Measurements from ENCODE around the gene OR14K1. TPM values are rescaled to one million over a fixed set of nuclear protein-coding genes. Genes with fewer than 3 reads are reported as not detected.
"Not testable (repeated sequence)": the region's sequence is repeated elsewhere in the genome, so short reads cannot be mapped to it uniquely, and the experiment has no call there.

OR14K1 gene
- total RNA-seq, 5 donors from 2014 or later (not counting 1 experiment from before 2014, with no cell fraction given) = not detected

DNA sequence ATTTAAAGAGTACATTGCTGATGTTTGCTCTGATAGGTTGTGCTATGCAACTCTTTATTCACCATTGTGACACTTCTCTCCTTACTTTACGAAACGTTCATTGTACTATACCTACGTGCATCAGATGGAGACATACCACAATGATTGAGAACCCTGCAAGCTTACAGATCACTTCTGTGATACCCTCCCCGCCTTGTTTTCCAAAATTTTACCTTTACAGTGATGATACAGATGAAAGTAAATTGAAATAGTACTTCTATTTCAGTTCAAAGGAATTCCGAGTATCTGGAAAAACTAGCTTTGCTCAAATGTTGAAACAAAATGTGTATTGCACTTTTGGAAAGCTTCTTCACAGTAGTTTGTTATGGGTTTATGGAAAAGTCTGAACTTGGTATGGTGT is 3.3 kb downstream of the OR14K1 start:
- DNase-seq (no peak), ATAC-seq (replicated peaks in 1 of 4) (no peak)
- Mint-ChIP-seq H3K36me3 (no peaks in the 10 kb centered on the region), H3K27me3 (no peaks in the 10 kb centered on the region), H3K4me3 (no peak overlapping the region), H3K9me3 (peaks cover 0 to 2% (median 0%) of the 10 kb centered on the region in 3 donors), H3K4me1 (no peaks in the 10 kb centered on the region), H3K27ac (no peak overlapping the region)
- ChIA-PET CTCF (no interaction called here), POLR2A (no interaction called here)
- Histone ChIP-seq H3K4me3 (ENCODE audit: control insufficient read depth in 1 of 2, extremely low read depth in 1 of 2, low read length in 1 of 2) (no peak overlapping the region), H3K9me3 (no peaks in the 10 kb centered on the region), H3K36me3 (ENCODE audit: control insufficient read depth in 2 of 2, extremely low read depth in 1 of 2, insufficient read depth in 1 of 2, low read length in 1 of 2) (no peaks in the 10 kb centered on the region), H3K27ac (ENCODE audit: low read length) (no peak overlapping the region), H3K4me1 (ENCODE audit: control insufficient read depth in 1 of 2, extremely low read depth in 1 of 2, insufficient read depth in 2 of 2, low read length in 2 of 2) (no peaks in the 10 kb centered on the region), H3K27me3 (replicated peaks in 1 of 2; ENCODE audit: control insufficient read depth in 2 of 2, extremely low read depth in 1 of 2, insufficient read depth in 2 of 2, low read length in 1 of 2) (no peaks in the 10 kb centered on the region)
- WGBS (ENCODE audit: insufficient coverage) = no CpG with 5 or more reads among the region's 5 CpGs

DNA sequence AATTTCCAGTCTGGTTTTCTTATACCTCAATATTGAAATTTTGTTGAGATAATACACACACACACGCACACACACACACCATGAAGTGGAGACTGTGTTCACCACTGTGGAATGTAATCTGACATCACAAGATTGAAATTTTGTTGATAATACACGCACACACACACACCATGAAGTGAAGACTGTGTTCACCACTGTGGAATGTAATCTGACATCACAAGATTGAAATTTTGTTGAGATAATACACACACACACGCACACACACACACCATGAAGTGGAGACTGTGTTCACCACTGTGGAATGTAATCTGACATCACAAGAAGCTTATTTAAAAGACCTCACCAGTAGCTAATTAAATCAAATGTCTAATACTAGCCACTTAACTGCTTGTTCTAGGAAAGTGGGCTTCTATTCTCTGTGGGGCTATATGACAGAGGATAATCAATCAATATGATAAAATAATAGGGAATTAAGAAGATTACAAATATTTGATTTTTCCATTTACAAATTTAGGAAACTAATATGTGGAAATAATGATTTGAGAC is 3.9 kb downstream of the OR14K1 start:
- POLR2A ChIA-PET; H3K4me3 Mint-ChIP-seq; H3K4me1 ChIP-seq (ENCODE audit: control insufficient read depth in 1 of 2, extremely low read depth in 1 of 2, insufficient read depth in 2 of 2, low read length in 2 of 2); H3K4me1 Mint-ChIP-seq; H3K36me3 ChIP-seq (ENCODE audit: control insufficient read depth in 2 of 2, extremely low read depth in 1 of 2, insufficient read depth in 1 of 2, low read length in 1 of 2); ATAC-seq (replicated peaks in 1 of 4); H3K36me3 Mint-ChIP-seq; H3K27ac ChIP-seq (ENCODE audit: low read length); H3K27me3 ChIP-seq (replicated peaks in 1 of 2; ENCODE audit: control insufficient read depth in 2 of 2, extremely low read depth in 1 of 2, insufficient read depth in 2 of 2, low read length in 1 of 2); H3K9me3 ChIP-seq; H3K27ac Mint-ChIP-seq; H3K4me3 ChIP-seq (ENCODE audit: control insufficient read depth in 1 of 2, extremely low read depth in 1 of 2, low read length in 1 of 2); CTCF ChIA-PET; DNase-seq; H3K9me3 Mint-ChIP-seq; H3K27me3 Mint-ChIP-seq: not testable (repeated sequence)
- no CpG with 5 or more reads among the region's 3 CpGs for WGBS (ENCODE audit: insufficient coverage)

DNA sequence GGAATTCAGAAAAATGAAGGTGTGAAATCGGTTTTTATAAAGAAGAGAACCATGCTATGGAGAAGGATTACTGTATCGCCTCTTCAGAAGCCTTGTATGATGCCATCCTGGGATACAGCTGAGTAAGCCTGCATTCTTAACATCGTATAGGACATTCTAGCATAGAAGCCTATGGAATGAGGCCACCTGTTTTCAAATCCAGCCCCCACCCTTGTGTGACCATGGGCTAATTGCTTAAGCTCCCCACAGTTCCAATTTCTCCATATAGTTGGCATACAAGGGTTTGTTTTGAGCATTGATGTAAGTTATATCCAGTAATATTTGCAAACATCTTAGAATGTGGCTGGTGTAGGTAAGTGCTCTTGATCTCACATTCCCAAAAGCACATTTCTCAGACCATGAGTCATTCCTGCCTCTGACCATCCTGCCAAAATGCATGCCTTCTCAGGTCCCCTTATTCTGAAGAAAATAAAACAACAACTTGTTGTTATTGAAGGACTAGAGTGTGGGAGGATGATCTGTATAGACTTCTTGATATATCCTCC is 8.0 kb downstream of the OR14K1 start:
- Mint-ChIP-seq H3K27me3 (no peaks in the 10 kb centered on the region), H3K36me3 (no peaks in the 10 kb centered on the region), H3K4me3 (no peak overlapping the region), H3K27ac (no peak overlapping the region), H3K9me3 (peaks cover 9 to 17% (median 9%) of the 10 kb centered on the region in 3 donors), H3K4me1 (no peaks in the 10 kb centered on the region)
- no peak for ATAC-seq (replicated peaks in 1 of 4)
- H3K36me3 ChIP-seq (ENCODE audit: control insufficient read depth in 2 of 2, extremely low read depth in 1 of 2, insufficient read depth in 1 of 2, low read length in 1 of 2) = no peaks in the 10 kb centered on the region
- H3K4me1 ChIP-seq (ENCODE audit: control insufficient read depth in 1 of 2, extremely low read depth in 1 of 2, insufficient read depth in 2 of 2, low read length in 2 of 2) = no peaks in the 10 kb centered on the region
- no peak for DNase-seq
- no peaks in the 10 kb centered on the region for H3K9me3 ChIP-seq
- WGBS (ENCODE audit: insufficient coverage) = no CpG with 5 or more reads among the region's 3 CpGs
- POLR2A ChIA-PET = no interaction called here
- H3K4me3 ChIP-seq (ENCODE audit: control insufficient read depth in 1 of 2, extremely low read depth in 1 of 2, low read length in 1 of 2) = no peak overlapping the region
- H3K27me3 ChIP-seq (replicated peaks in 1 of 2; ENCODE audit: control insufficient read depth in 2 of 2, extremely low read depth in 1 of 2, insufficient read depth in 2 of 2, low read length in 1 of 2) = no peaks in the 10 kb centered on the region
- no peak overlapping the region for H3K27ac ChIP-seq (ENCODE audit: low read length)
- CTCF ChIA-PET = interaction anchor here in 1 of 2 donors (0.6 kb wide), 1 partner anchor 1144 kb away, joined by 4 read pairs; no protein-coding TSS in a partner anchor

DNA sequence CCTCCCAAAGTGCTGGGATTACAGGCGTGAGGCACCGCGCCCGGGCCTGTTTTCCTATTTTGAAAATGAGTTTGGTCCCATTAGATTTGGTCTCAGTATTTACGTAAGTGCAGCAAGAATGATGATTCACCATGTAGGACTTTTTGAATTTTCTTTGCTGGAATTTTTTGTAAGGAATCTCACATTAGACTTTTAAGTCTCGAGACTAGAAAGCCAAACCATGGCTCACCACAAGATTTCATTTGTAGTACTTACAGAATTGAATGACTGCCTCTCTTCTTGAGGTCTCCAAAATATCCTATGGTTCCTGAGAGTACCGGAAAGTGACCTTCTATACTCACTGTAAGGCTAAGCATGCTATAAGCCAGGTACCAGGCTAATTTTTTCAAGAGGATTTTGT is 9.2 kb downstream of the OR14K1 start:
- H3K36me3 ChIP-seq (ENCODE audit: control insufficient read depth in 2 of 2, extremely low read depth in 1 of 2, insufficient read depth in 1 of 2, low read length in 1 of 2) = no peaks in the 10 kb centered on the region
- Mint-ChIP-seq H3K4me3 (no peak overlapping the region), H3K4me1 (no peaks in the 10 kb centered on the region), H3K27me3 (no peaks in the 10 kb centered on the region), H3K36me3 (no peaks in the 10 kb centered on the region), H3K27ac (no peak overlapping the region), H3K9me3 (peaks cover 7 to 21% (median 9%) of the 10 kb centered on the region in 3 donors)
- ChIA-PET POLR2A (no interaction called here), CTCF (no interaction called here)
- no peaks in the 10 kb centered on the region for H3K27me3 ChIP-seq (replicated peaks in 1 of 2; ENCODE audit: control insufficient read depth in 2 of 2, extremely low read depth in 1 of 2, insufficient read depth in 2 of 2, low read length in 1 of 2)
- DNase-seq (no peak), ATAC-seq (replicated peaks in 1 of 4) (no peak)
- no peak overlapping the region for H3K27ac ChIP-seq (ENCODE audit: low read length)
- 100% methylated on average over 1 of the region's 7 CpGs for WGBS (ENCODE audit: insufficient coverage)
- H3K9me3 ChIP-seq = no peaks in the 10 kb centered on the region
- no peak overlapping the region for H3K4me3 ChIP-seq (ENCODE audit: control insufficient read depth in 1 of 2, extremely low read depth in 1 of 2, low read length in 1 of 2)
- no peaks in the 10 kb centered on the region for H3K4me1 ChIP-seq (ENCODE audit: control insufficient read depth in 1 of 2, extremely low read depth in 1 of 2, insufficient read depth in 2 of 2, low read length in 2 of 2)

DNA sequence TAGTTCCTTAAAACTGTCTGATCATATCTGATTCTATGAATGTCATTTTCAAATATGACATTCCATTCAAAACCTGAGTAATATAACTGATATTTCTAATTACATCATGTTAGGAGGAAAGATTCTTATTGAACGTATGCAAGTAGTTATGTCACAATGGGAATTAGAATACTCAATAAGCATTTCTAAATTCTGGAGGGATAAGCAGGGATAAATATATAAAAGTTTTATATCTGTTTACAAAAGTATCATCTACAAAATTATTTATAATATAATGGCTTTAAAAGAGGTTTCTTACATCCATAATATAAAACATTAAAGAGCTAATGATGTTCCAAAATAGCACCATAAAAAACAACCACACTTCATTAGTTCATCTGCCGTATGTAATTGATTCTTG is 9.6 kb downstream of the OR14K1 start, which contains the start of gene OR14A2:
OR14A2 (minus strand) TSS at position 101 of the 400 bp plus-strand sequence.
- Histone ChIP-seq H3K27me3 (replicated peaks in 1 of 2; ENCODE audit: control insufficient read depth in 2 of 2, extremely low read depth in 1 of 2, insufficient read depth in 2 of 2, low read length in 1 of 2) (no peaks in the 10 kb centered on the region), H3K27ac (ENCODE audit: low read length) (no peak within 1 kb of the TSS), H3K4me3 (ENCODE audit: control insufficient read depth in 1 of 2, extremely low read depth in 1 of 2, low read length in 1 of 2) (no peak within 1 kb of the TSS), H3K9me3 (no peaks in the 10 kb centered on the region), H3K36me3 (ENCODE audit: control insufficient read depth in 2 of 2, extremely low read depth in 1 of 2, insufficient read depth in 1 of 2, low read length in 1 of 2) (no peaks in the 10 kb centered on the region), H3K4me1 (ENCODE audit: control insufficient read depth in 1 of 2, extremely low read depth in 1 of 2, insufficient read depth in 2 of 2, low read length in 2 of 2) (no peaks in the 10 kb centered on the region)
- DNase-seq (no peak), ATAC-seq (replicated peaks in 1 of 4) (no peak)
- no CpG with 5 or more reads among the region's 2 CpGs for WGBS (ENCODE audit: insufficient coverage)
- ChIA-PET POLR2A (no interaction called here), CTCF (no interaction called here)
- no peak within 1 kb of the TSS for H3K4me3 Mint-ChIP-seq
- no peaks in the 10 kb centered on the region for H3K36me3 Mint-ChIP-seq
- no peaks in the 10 kb centered on the region for H3K27me3 Mint-ChIP-seq
- H3K27ac Mint-ChIP-seq = no peak within 1 kb of the TSS
- H3K9me3 Mint-ChIP-seq = peaks cover 7 to 21% (median 9%) of the 10 kb centered on the region in 3 donors
- no peaks in the 10 kb centered on the region for H3K4me1 Mint-ChIP-seq

DNA sequence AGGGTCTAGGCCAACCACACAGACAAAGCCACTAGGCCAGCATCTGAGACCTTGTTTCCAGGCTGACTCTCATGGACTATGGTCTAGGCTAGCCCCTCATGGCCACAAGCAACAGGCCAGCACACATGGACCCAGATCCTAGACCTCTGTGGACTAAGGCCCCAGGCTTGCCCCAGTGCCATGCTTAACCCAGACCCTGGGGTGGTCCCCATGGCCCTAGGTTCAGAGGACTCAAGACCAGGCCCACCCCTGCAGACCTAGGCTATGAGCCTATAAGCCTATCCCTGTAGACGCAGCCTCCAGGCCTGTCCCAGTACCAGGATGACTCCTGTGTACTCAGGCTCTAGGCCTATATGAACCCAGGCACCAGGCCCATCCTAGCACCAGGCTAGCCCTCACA is 11.5 kb downstream of the OR14K1 start:
- no peak for ATAC-seq (replicated peaks in 1 of 4)
- POLR2A ChIA-PET = no interaction called here
- Mint-ChIP-seq H3K27me3 (no peaks in the 10 kb centered on the region), H3K4me3 (no peak overlapping the region), H3K36me3 (no peaks in the 10 kb centered on the region), H3K27ac (no peak overlapping the region), H3K9me3 (peaks cover 7 to 21% (median 9%) of the 10 kb centered on the region in 3 donors), H3K4me1 (no peaks in the 10 kb centered on the region)
- H3K4me1 ChIP-seq (ENCODE audit: control insufficient read depth in 1 of 2, extremely low read depth in 1 of 2, insufficient read depth in 2 of 2, low read length in 2 of 2) = no peaks in the 10 kb centered on the region
- 100% methylated on average over 1 of the region's 1 CpG for WGBS (ENCODE audit: insufficient coverage)
- H3K27ac ChIP-seq (ENCODE audit: low read length) = no peak overlapping the region
- no peaks in the 10 kb centered on the region for H3K36me3 ChIP-seq (ENCODE audit: control insufficient read depth in 2 of 2, extremely low read depth in 1 of 2, insufficient read depth in 1 of 2, low read length in 1 of 2)
- H3K27me3 ChIP-seq (replicated peaks in 1 of 2; ENCODE audit: control insufficient read depth in 2 of 2, extremely low read depth in 1 of 2, insufficient read depth in 2 of 2, low read length in 1 of 2) = no peaks in the 10 kb centered on the region
- DNase-seq = no peak
- H3K9me3 ChIP-seq = no peaks in the 10 kb centered on the region
- CTCF ChIA-PET = no interaction called here
- no peak overlapping the region for H3K4me3 ChIP-seq (ENCODE audit: control insufficient read depth in 1 of 2, extremely low read depth in 1 of 2, low read length in 1 of 2)

DNA sequence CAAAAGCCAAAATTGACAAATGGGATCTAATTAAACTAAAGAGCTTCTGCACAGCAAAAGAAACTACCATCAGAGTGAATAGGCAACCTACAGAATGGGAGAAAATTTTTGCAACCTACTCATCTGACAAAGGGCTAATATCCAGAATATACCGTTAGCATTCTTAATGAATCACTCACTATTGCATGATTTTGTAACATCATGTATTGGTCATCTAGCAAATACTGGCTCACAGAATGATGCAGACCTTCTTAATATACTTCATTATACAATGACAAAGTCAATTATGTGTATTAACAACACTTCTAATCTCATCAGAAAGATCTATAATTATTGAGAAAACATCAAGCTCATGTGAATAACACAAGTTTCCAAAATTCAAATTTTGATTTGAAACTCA is 15.9 kb downstream of the OR14K1 start:
- DNase-seq; H3K27ac Mint-ChIP-seq; H3K27me3 Mint-ChIP-seq; H3K36me3 Mint-ChIP-seq; H3K4me3 ChIP-seq (ENCODE audit: control insufficient read depth in 1 of 2, extremely low read depth in 1 of 2, low read length in 1 of 2); H3K27ac ChIP-seq (ENCODE audit: low read length); H3K4me1 ChIP-seq (ENCODE audit: control insufficient read depth in 1 of 2, extremely low read depth in 1 of 2, insufficient read depth in 2 of 2, low read length in 2 of 2); H3K27me3 ChIP-seq (replicated peaks in 1 of 2; ENCODE audit: control insufficient read depth in 2 of 2, extremely low read depth in 1 of 2, insufficient read depth in 2 of 2, low read length in 1 of 2); H3K36me3 ChIP-seq (ENCODE audit: control insufficient read depth in 2 of 2, extremely low read depth in 1 of 2, insufficient read depth in 1 of 2, low read length in 1 of 2); CTCF ChIA-PET; H3K9me3 ChIP-seq; ATAC-seq (replicated peaks in 1 of 4); POLR2A ChIA-PET; H3K4me1 Mint-ChIP-seq; H3K4me3 Mint-ChIP-seq: not testable (repeated sequence)
- no CpG with 5 or more reads among the region's 1 CpG for WGBS (ENCODE audit: insufficient coverage)
- H3K9me3 Mint-ChIP-seq = peaks cover 10 to 16% (median 15%) of the 10 kb centered on the region in 3 donors
